HG03442 (cell line): Measurements from ENCODE around the gene CYB561D2.
"Not testable (repeated sequence)": the region's sequence is repeated elsewhere in the genome, so short reads cannot be mapped to it uniquely, and the experiment has no call there.

Experiments used
- ATAC-seq: cut with Tn5 transposase; IDR thresholded peaks from one replicate; pipeline ENCODE4 v1.9.1; 2021; ENCODE audit warnings: mild to moderate bottlenecking, moderate library complexity; ENCODE audit not compliant: unreplicated experiment

CYB561D2 gene

GRCh38 chr3:50350527-50351322 is at the start of gene CYB561D2, which contains the start of gene NPRL2:
TSS of gene CYB561D2 (plus strand) at chr3:50350862. CDS start at chr3:50351434, 572 bp downstream.
TSS of gene NPRL2 (minus strand) at chr3:50350775. CDS start at chr3:50350652, 123 bp downstream.
- ATAC-seq, result peak; percentile 84

- ATAC-seq, result no peak
Observed at GRCh38 chr3:50302095-50303012, 48.3 kb upstream of the CYB561D2 start.

GRCh38 chr3:50303013-50303815 is 47.4 kb upstream of the CYB561D2 start, which contains the start of gene HYAL1:
TSS of gene HYAL1 (minus strand) at chr3:50303574. CDS start at chr3:50302956, 618 bp downstream.
- no peak for ATAC-seq

- ATAC-seq, result no peak
Observed at GRCh38 chr3:50304601-50305000, 46.1 kb upstream of the CYB561D2 start.

GRCh38 chr3:50312041-50312440 is 38.6 kb upstream of the CYB561D2 start:
- ATAC-seq, result not testable (repeated sequence)

- no peak for ATAC-seq
Observed at GRCh38 chr3:50314342-50314741, 36.3 kb upstream of the CYB561D2 start.

GRCh38 chr3:50314816-50315215 is 35.8 kb upstream of the CYB561D2 start:
- no peak for ATAC-seq

- ATAC-seq, result no peak
Observed at GRCh38 chr3:50316657-50317242, 33.9 kb upstream of the CYB561D2 start.

- ATAC-seq, result no peak
Observed at GRCh38 chr3:50317300-50317699, 33.4 kb upstream of the CYB561D2 start.

GRCh38 chr3:50318163-50318562 is 32.5 kb upstream of the CYB561D2 start:
- ATAC-seq, result no peak

- no peak for ATAC-seq
Observed at GRCh38 chr3:50318615-50319014, 32.0 kb upstream of the CYB561D2 start.

- no peak for ATAC-seq
Observed at GRCh38 chr3:50319181-50319893, 31.3 kb upstream of the CYB561D2 start.

- no peak for ATAC-seq
Observed at GRCh38 chr3:50319894-50320625, 30.6 kb upstream of the CYB561D2 start.

GRCh38 chr3:50320853-50321335 is 29.8 kb upstream of the CYB561D2 start:
- ATAC-seq, result peak; percentile 44

GRCh38 chr3:50321336-50322114 is 29.1 kb upstream of the CYB561D2 start:
- ATAC-seq, result peak; percentile 75

GRCh38 chr3:50322115-50322385 is 28.6 kb upstream of the CYB561D2 start:
- no peak for ATAC-seq

- ATAC-seq, result no peak
Observed at GRCh38 chr3:50322386-50323091, 28.1 kb upstream of the CYB561D2 start, which contains the start of gene HYAL2. TSS of gene HYAL2 (minus strand) at chr3:50322745. CDS start at chr3:50320489, 2,256 bp downstream.
